ENCODE data around the gene PPIL1. TPM values are rescaled to one million over a fixed set of nuclear protein-coding genes. Genes with fewer than 3 reads are reported as not detected.

PPIL1 gene
- polyA plus RNA-seq (85.6 and 104 TPM in 2 replicates), polyA minus RNA-seq (54.0 and 54.1 TPM in 2 replicates)

DNA sequence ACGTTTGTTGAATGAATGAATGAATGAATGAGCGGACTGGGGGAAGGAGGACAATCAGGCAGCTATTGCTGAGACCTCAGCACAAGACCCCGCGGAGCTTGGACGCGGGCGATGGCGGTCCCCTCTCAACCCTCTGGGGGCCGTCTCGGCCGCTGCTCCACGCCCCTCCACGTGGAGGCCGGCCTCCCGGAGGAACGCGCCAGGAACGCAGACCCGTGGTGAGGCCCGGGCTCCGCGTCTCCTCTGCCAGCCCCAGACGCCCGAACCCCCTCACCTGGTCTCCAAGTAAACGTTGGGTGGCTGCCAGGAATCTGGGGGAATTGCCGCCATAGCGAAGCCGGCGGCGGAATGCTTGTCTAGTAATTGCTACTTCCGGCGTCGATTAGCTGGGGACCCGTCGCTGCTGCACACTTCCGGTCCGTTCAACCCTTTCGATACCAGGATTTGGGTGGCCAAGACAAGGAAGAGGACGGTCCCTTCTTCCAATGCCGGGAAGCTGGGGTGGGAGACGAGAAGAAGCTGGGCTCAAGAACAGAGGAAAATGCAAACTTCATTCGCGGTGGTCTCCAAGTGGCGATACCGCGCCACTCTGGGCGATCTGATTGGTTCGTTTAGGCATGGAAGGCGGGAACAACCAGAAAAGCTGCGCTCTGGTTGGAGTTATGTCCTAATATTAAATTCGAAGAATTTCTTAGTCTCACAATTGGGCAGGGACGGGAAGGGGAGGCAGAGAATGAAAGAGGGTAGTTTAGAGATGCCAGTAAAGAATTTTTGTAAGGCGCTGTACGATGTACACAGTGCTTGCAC, at the start of gene PPIL1:
PPIL1 (minus strand) TSS at position 361 of the 807 bp plus-strand sequence; CDS start at position 330, 31 bp downstream.
- TF ChIP-seq, protein P1, sequence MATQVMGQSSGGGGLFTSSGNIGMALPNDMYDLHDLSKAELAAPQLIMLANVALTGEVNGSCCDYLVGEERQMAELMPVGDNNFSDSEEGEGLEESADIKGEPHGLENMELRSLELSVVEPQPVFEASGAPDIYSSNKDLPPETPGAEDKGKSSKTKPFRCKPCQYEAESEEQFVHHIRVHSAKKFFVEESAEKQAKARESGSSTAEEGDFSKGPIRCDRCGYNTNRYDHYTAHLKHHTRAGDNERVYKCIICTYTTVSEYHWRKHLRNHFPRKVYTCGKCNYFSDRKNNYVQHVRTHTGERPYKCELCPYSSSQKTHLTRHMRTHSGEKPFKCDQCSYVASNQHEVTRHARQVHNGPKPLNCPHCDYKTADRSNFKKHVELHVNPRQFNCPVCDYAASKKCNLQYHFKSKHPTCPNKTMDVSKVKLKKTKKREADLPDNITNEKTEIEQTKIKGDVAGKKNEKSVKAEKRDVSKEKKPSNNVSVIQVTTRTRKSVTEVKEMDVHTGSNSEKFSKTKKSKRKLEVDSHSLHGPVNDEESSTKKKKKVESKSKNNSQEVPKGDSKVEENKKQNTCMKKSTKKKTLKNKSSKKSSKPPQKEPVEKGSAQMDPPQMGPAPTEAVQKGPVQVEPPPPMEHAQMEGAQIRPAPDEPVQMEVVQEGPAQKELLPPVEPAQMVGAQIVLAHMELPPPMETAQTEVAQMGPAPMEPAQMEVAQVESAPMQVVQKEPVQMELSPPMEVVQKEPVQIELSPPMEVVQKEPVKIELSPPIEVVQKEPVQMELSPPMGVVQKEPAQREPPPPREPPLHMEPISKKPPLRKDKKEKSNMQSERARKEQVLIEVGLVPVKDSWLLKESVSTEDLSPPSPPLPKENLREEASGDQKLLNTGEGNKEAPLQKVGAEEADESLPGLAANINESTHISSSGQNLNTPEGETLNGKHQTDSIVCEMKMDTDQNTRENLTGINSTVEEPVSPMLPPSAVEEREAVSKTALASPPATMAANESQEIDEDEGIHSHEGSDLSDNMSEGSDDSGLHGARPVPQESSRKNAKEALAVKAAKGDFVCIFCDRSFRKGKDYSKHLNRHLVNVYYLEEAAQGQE (IDR thresholded peaks at IDR 0.05; ENCODE audit: borderline replicate concordance): peak; percentile 86
- TF ChIP-seq EP300 (conservative IDR thresholded peaks at IDR 0.05; ENCODE audit: poor library complexity, severe bottlenecking) (peak; percentile 60), RAD21 (conservative IDR thresholded peaks at IDR 0.05) (peak; percentile 19), POLR2AphosphoS5 (IDR thresholded peaks at IDR 0.05) (peak; percentile 79), SMC3 (conservative IDR thresholded peaks at IDR 0.05; ENCODE audit: poor library complexity) (peak; percentile 50), TAF1 (IDR thresholded peaks at IDR 0.05; ENCODE audit: low read depth) (peak; percentile 85), MXI1 (conservative IDR thresholded peaks at IDR 0.05; ENCODE audit: poor library complexity, severe bottlenecking) (peak; percentile 98), EZH2 (IDR thresholded peaks at IDR 0.05; ENCODE audit: borderline replicate concordance, insufficient read depth, low read length, poor library complexity, severe bottlenecking) (no peak)
- TF ChIP-seq, protein P2, sequence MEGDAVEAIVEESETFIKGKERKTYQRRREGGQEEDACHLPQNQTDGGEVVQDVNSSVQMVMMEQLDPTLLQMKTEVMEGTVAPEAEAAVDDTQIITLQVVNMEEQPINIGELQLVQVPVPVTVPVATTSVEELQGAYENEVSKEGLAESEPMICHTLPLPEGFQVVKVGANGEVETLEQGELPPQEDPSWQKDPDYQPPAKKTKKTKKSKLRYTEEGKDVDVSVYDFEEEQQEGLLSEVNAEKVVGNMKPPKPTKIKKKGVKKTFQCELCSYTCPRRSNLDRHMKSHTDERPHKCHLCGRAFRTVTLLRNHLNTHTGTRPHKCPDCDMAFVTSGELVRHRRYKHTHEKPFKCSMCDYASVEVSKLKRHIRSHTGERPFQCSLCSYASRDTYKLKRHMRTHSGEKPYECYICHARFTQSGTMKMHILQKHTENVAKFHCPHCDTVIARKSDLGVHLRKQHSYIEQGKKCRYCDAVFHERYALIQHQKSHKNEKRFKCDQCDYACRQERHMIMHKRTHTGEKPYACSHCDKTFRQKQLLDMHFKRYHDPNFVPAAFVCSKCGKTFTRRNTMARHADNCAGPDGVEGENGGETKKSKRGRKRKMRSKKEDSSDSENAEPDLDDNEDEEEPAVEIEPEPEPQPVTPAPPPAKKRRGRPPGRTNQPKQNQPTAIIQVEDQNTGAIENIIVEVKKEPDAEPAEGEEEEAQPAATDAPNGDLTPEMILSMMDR (IDR thresholded peaks at IDR 0.05; ENCODE audit: poor library complexity, severe bottlenecking): peak; percentile 47
- H3K27me3 ChIP-seq (ENCODE audit: insufficient read depth, low read depth, low read length): no peaks in the 10 kb centered on the region
- no peaks in the 10 kb centered on the region for H3K9me3 ChIP-seq (ENCODE audit: low read length)
- peak within 1 kb of the TSS; percentile 95 for H3K4me3 ChIP-seq (ENCODE audit: low read length)
- peaks cover 23% of the 10 kb centered on the region for H3K79me2 ChIP-seq (replicated peaks; ENCODE audit: insufficient read depth, low read length)
- H3K9ac ChIP-seq (ENCODE audit: low read length): peak within 1 kb of the TSS; percentile 95
- H3K27ac ChIP-seq (ENCODE audit: low read length): peak within 1 kb of the TSS; percentile 96
- H3K4me2 ChIP-seq (ENCODE audit: low read length): peak within 1 kb of the TSS; percentile 96
- H3K9me2 ChIP-seq (ENCODE audit: insufficient read depth, low read length): no peaks in the 10 kb centered on the region
- H3K36me3 ChIP-seq (ENCODE audit: insufficient read depth, low read length): no peaks in the 10 kb centered on the region
- H2AFZ ChIP-seq (ENCODE audit: low read depth, low read length): peak within 1 kb of the TSS; percentile 66
- H4K20me1 ChIP-seq (ENCODE audit: insufficient read depth): no peaks in the 10 kb centered on the region
- peaks cover 8% of the 10 kb centered on the region for H3F3A ChIP-seq (ENCODE audit: insufficient read depth, low read length, poor library complexity, severe bottlenecking)

DNA sequence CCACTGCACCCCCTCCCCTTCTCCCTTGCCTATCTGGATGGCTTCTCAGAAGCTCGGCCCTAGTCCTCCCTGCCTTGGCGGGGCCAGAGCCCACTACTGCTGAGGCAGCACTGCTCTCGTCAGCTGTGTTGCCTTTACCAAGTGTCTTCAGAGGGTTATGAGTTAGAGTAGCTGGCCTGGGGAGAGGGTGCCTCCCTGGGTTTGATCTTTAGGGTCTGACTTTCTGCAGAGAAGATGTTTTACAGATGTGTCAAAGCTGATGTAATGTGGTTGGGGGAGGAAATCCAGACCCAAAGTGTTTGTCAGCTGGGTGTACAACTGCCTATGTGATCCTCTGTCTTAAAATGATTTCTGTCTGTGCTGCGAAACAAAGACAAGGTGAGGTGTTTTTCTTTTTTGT, 49.5 kb upstream of the PPIL1 start:
- no peak overlapping the region for H2AFZ ChIP-seq (ENCODE audit: low read depth, low read length)
- TF ChIP-seq, protein P1 (IDR thresholded peaks at IDR 0.05; ENCODE audit: borderline replicate concordance): no peak
- TF ChIP-seq RAD21 (conservative IDR thresholded peaks at IDR 0.05) (no peak), POLR2AphosphoS5 (IDR thresholded peaks at IDR 0.05) (no peak), EZH2 (IDR thresholded peaks at IDR 0.05; ENCODE audit: borderline replicate concordance, insufficient read depth, low read length, poor library complexity, severe bottlenecking) (no peak), TAF1 (IDR thresholded peaks at IDR 0.05; ENCODE audit: low read depth) (no peak), MXI1 (conservative IDR thresholded peaks at IDR 0.05; ENCODE audit: poor library complexity, severe bottlenecking) (no peak), SMC3 (conservative IDR thresholded peaks at IDR 0.05; ENCODE audit: poor library complexity) (no peak), EP300 (conservative IDR thresholded peaks at IDR 0.05; ENCODE audit: poor library complexity, severe bottlenecking) (no peak)
- TF ChIP-seq, protein P2 (IDR thresholded peaks at IDR 0.05; ENCODE audit: poor library complexity, severe bottlenecking): no peak
- H3K9ac ChIP-seq (ENCODE audit: low read length): no peak overlapping the region
- no peaks in the 10 kb centered on the region for H4K20me1 ChIP-seq (ENCODE audit: insufficient read depth)
- H3K27ac ChIP-seq (ENCODE audit: low read length): no peak overlapping the region
- no peaks in the 10 kb centered on the region for H3K27me3 ChIP-seq (ENCODE audit: insufficient read depth, low read depth, low read length)
- no peaks in the 10 kb centered on the region for H3K9me3 ChIP-seq (ENCODE audit: low read length)
- no peaks in the 10 kb centered on the region for H3K79me2 ChIP-seq (replicated peaks; ENCODE audit: insufficient read depth, low read length)
- H3K4me3 ChIP-seq (ENCODE audit: low read length): no peak overlapping the region
- peaks cover 7% of the 10 kb centered on the region for H3K36me3 ChIP-seq (ENCODE audit: insufficient read depth, low read length)
- no peaks in the 10 kb centered on the region for H3F3A ChIP-seq (ENCODE audit: insufficient read depth, low read length, poor library complexity, severe bottlenecking)
- H3K4me2 ChIP-seq (ENCODE audit: low read length): no peak overlapping the region
- no peaks in the 10 kb centered on the region for H3K9me2 ChIP-seq (ENCODE audit: insufficient read depth, low read length)

Measured in neural cell (in vitro differentiated cells).